HL-60 (cell line): ENCODE measurements around the gene CANX.

Source experiments
- DNase-seq, 2 experiments: peaks; one replicate each; pipeline ENCODE4 v3.0.0-alpha.2; 2010 to 2020; ENCODE audit warnings: low read depth in 1 of 2, low spot score in 1 of 2
- H3K27ac ChIP-seq: fragments of 250-450 bp; sonication (Bioruptor Pico); replicated peaks from 2 replicates; pipeline ENCODE4 v1.5.1; 2020; ENCODE audit warnings: mild to moderate bottlenecking, moderate library complexity
- H3K27me3 ChIP-seq: fragments of 250-450 bp; sonication (Bioruptor Pico); 2 replicates; pipeline ENCODE4 v1.5.1; 2021; ENCODE audit warnings: mild to moderate bottlenecking, moderate library complexity; ENCODE audit not compliant: insufficient read depth, poor library complexity, severe bottlenecking
- H3K4me3 ChIP-seq: replicated peaks from 2 replicates; pipeline ENCODE4 v1.5.1; 2011; ENCODE audit warnings: mild to moderate bottlenecking, control low read depth, low read length; ENCODE audit not compliant: insufficient read depth
- CTCF ChIP-seq: IDR thresholded peaks from one replicate; pipeline ENCODE4 v1.5.1; 2011; ENCODE audit warnings: low read length, control low read depth, inconsistent platforms; ENCODE audit not compliant: insufficient read depth
- GABPA ChIP-seq: IDR thresholded peaks from 2 replicates; pipeline ENCODE4 v1.6.1; 2012; ENCODE audit warnings: low read depth
- POLR2AphosphoS5 ChIP-seq: IDR thresholded peaks from 2 replicates; pipeline ENCODE4 v1.6.1; 2012; ENCODE audit warnings: low read depth
- REST ChIP-seq: IDR thresholded peaks from 2 replicates; pipeline ENCODE4 v1.6.1; 2012; ENCODE audit warnings: low read depth; ENCODE audit not compliant: insufficient replicate concordance
- SPI1 ChIP-seq: IDR thresholded peaks from 2 replicates; pipeline ENCODE4 v1.6.1; 2012; ENCODE audit warnings: low read depth, mild to moderate bottlenecking, borderline replicate concordance

Gene CANX

DNA sequence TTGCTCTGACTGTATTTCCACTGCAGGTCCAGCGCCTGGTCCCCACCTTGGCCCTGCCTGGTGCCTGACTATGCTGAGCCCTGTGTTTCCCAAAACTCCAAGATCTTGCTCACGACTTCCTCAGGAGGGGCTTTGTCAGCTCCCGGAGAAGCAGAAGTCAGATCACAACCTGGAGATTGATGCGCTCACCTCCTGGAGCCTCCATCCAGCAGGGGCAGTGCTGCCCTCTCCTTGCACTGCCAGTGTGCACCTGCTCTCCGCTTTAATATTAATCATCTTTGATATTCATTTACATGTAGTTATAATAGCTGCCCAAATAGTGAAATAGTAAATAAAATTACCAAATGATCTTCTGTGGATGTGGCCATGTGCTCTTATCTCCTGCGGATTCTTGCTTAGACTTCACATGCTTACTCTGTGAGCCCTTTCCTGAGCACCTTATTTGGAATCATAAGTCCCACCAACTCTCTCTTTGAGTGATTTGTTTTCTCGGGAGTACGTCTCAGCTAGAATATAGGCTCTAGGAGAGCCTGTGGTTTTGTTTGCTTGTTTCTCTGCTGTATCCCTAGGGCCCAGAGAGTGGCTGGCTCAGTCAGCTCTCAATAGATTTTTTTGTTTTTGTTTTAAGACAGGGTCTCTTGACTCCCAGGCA, 51.2 kb downstream of the CANX start:
- Histone ChIP-seq H3K27ac (no peak overlapping the region), H3K4me3 (no peak overlapping the region), H3K27me3 (no peaks in the 10 kb centered on the region)
- DNase-seq: no peak
- no peak for TF ChIP-seq CTCF
- no peak for TF ChIP-seq GABPA
- no peak for TF ChIP-seq SPI1
- no peak for TF ChIP-seq POLR2AphosphoS5
- TF ChIP-seq REST: no peak

GRCh38 chr5:179753971-179754370, 55.2 kb downstream of the CANX start:
- TF ChIP-seq REST (no peak), GABPA (no peak), CTCF (no peak), POLR2AphosphoS5 (no peak), SPI1 (no peak)
- DNase-seq: no peak
- Histone ChIP-seq H3K27ac (no peak overlapping the region), H3K27me3 (no peaks in the 10 kb centered on the region), H3K4me3 (no peak overlapping the region)

- Histone ChIP-seq H3K27ac (no peak overlapping the region), H3K4me3 (no peak overlapping the region), H3K27me3 (no peaks in the 10 kb centered on the region)
- no peak for DNase-seq
- TF ChIP-seq CTCF (no peak), REST (no peak), SPI1 (no peak), POLR2AphosphoS5 (no peak), GABPA (no peak)
Observed at GRCh38 chr5:179755022-179755421, 56.3 kb downstream of the CANX start.
